ENCODE data around the gene MAP4K5.
"Not testable (repeated sequence)": the region's sequence is repeated elsewhere in the genome, so short reads cannot be mapped to it uniquely, and the experiment has no call there.

Gene MAP4K5

GRCh38 chr14:50532502-50533240 lies at the start of gene MAP4K5:
MAP4K5 (minus strand) TSS chr14:50532569; CDS start chr14:50532049, 520 bp downstream.
- DNase-seq, result peak; percentile 94

- DNase-seq, result no peak
Measured at GRCh38 chr14:50578433-50578832, 46.1 kb upstream of the MAP4K5 start.

GRCh38 chr14:50577982-50578381 lies 45.6 kb upstream of the MAP4K5 start:
- DNase-seq, result no peak

DNA sequence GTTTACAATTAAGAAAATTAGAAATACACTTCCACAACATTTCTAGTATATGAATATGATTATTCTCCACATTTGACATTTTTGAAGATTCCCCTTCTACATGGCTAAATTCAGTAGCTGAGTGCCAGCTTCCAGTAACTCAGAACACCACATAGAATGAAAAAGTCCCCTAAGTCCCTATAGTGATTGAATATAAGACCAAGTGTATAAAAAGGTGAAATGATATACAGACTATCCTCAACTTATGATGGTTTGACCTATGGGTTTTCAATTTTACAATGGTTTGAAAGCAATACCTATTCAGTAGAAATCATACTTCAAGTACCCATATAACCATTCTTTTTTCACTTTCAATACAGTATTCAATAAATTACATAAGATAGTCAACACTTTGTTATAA lies 43.4 kb upstream of the MAP4K5 start:
- DNase-seq, result no peak

GRCh38 chr14:50573862-50574261 lies 41.5 kb upstream of the MAP4K5 start:
- DNase-seq, result no peak

- DNase-seq, result no peak
Measured at GRCh38 chr14:50569714-50570274, 37.4 kb upstream of the MAP4K5 start.

DNA sequence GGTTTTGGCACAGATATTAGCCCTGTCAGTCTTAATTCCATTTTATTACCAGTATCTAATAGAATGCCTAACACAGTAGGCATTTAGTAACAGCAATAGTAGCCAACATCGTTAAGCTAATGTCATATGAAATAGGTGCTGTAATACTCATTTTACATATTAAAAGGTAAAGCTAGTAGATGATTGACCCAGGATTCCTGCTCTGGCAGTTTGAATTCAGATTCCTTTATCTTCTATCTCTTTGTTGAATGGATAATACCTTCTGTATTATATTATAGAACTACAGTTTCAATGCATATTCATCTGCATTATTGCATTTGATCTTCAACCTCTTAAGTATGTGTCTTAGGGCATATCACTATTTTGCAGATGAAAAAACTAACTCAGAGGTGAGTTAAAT lies 30.5 kb upstream of the MAP4K5 start:
- no peak for DNase-seq

DNA sequence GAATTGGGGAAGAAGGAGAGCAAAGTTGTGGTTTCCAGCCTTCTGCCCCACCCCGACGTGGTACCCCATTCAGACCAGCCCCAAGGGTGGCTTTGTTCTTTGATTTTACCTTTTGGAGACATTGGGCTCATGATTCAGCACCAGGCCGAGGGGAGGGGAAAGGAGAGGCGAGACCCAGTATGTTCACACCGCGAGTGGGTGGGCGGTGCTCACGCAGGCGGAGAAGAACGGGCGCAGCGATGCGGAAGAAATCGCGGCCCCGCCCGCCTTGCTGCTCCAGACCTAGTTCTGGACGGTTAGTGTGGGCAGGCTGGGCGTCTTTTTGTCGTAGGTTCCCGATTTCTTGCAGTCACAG lies 28.5 kb upstream of the MAP4K5 start:
- peak; percentile 81 for DNase-seq

- peak; percentile 92 for DNase-seq
Measured at GRCh38 chr14:50559990-50560930, 27.9 kb upstream of the MAP4K5 start, which contains the start of gene ATL1. ATL1 (plus strand) TSS chr14:50560145; CDS start chr14:50560266, 121 bp downstream.

- not testable (repeated sequence) for DNase-seq
Measured at GRCh38 chr14:50552796-50553195, 20.4 kb upstream of the MAP4K5 start.

GRCh38 chr14:50551877-50552276 lies 19.5 kb upstream of the MAP4K5 start:
- no peak for DNase-seq

GRCh38 chr14:50550294-50550693 lies 17.9 kb upstream of the MAP4K5 start:
- no peak for DNase-seq

GRCh38 chr14:50545618-50546017 lies 13.2 kb upstream of the MAP4K5 start:
- DNase-seq, result no peak

DNA sequence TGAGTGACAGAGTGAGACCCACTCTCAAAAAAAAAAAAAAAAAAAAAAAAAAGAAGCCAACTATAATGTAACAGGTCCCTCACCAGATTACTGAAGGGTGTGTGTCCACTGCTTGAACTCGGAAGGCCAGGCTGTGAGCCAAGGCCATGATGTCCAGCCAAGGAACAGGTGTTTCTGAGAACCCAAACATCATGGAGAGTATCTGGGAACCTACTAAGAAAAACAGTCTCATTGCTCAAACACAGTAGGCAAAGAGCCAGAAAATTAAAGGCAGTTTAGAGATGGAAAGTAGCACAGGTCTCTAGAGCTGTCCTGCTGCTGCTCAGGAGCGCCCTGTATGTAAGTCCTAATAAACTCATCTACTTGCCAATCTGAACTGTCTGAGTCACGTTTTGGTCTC lies 12.5 kb upstream of the MAP4K5 start:
- no peak for DNase-seq

DNA sequence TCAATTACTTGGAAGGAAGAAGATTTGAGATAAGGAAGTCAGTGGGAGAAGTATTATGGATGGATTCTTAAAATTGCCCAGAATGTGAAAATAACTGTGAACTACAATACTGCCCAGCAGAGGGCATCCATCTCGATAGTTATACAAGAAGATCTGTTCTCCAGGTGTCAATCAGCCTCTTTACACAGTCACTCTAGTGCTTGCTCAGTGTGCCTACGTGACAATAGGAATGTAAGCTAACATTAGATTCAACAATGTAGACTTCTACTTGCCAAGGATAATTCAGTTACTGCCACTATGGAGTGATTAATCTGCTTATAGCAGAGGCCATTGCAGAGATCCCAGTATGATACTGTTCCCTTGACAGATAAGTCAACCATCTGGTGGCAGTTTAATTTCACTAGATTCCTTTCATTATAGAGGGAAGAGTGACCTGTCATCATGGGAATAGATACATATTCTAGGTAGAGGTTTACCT lies 10.6 kb upstream of the MAP4K5 start:
- no peak for DNase-seq

DNA sequence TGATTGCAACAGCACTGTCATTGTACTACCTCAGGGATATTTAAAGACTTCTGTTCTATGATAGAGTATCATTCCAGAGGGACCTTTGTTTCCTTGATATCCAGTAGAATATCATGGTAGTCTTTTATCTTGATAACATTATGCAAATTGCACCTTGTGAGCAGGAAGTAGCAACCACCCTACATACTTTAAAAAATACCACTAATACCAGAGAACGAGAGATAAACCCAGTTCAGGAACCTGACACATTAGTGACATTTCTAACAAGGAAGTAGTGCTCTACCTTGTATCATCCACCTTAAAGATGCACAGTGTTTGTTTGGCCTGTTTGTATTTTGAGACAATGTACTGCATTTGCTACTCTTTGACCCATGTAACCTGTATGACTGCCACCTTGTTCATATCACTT lies 8.8 kb upstream of the MAP4K5 start:
- no peak for DNase-seq

- no peak for DNase-seq
Measured at GRCh38 chr14:50539051-50539450, 6.7 kb upstream of the MAP4K5 start.

DNA sequence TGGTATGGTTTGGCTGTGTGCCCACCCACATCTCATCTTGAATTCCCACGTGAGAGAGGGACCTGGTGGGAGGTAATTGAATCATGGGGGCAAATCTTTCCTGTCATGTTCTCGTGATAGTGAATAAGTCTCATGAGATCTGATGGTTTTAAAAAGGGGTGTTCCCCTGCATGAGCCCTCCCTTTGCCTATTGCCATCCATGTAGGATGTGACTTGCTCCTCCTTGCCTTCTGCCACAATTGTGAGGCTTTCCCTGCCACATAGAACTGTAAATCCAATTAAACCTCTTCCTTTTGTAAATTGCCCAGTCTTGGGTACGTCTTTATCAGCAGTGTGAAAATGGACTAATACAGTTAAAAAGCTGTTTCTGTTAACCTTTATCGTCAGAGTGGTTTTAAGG lies 5.7 kb upstream of the MAP4K5 start:
- DNase-seq, result not testable (repeated sequence)

DNA sequence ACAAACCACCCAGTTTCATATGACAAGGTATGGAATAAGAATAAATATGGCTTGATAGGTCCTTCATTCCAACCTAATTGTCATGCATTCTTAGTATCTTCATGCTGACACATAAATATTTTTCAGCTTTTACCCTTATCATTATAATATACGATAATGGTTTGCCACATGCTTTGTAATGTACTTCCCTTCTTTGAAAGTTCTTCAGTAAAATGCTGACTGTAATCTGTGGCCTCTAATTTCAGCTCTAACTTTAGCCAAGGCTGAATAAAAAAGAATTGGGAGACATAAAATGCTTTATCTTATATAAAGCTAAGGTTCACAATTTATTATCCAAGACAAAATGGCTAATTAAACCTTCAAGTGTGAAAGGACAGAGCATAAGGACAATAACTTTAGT lies 2.6 kb upstream of the MAP4K5 start:
- DNase-seq, result no peak

- no peak for DNase-seq
Measured at GRCh38 chr14:50534416-50534815, 2.0 kb upstream of the MAP4K5 start.

DNA sequence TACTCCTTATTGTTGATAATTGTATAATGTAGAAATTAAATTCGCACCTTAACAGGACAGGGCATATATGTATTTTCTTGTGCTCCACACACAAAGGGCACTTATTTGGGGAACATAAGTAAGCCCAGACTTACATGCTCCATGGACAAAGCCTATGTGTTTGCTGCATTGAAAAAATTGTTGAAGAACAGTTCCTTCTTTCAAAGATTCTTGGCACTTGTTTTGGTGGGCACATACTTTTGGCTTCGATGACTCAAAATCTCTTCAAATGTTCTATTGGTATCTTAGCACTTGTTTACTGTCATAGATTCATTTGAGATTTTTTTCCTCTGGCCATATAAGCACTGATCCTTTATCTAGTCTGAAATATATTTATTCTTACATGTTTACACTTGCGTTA lies 1.4 kb upstream of the MAP4K5 start:
- DNase-seq, result no peak

GRCh38 chr14:50533241-50533705 lies 904 bp upstream of the MAP4K5 start:
- DNase-seq, result no peak

Measured in left hindlimb (tissue), 1 donor.